SK-N-SH (cell line): ENCODE measurements around the gene COPE. TPM values are rescaled to one million over a fixed set of nuclear protein-coding genes. Genes with fewer than 3 reads are reported as not detected.

Source experiments
- CTCF ChIA-PET: fragments of 300-600, 350-600 bp; formaldehyde crosslinking; extraction: SDS; loops from one replicate; lab custom pipeline; 2021; lab: Yijun Ruan, JAX
- POLR2A ChIA-PET: fragments of 350-600 bp; sonication (Branson Sonifier 250); formaldehyde crosslinking; extraction: SDS; loops from one replicate; lab custom pipeline; 2020; ENCODE audit warnings: antibody characterized with exemption, inconsistent platforms; lab: Yijun Ruan, JAX
- DNase-seq: peaks from one replicate; pipeline ENCODE4 v3.0.0; 2012
- H2AFZ ChIP-seq: fragments of 200-600 bp; sonication (generic); 2 replicates; pipeline ENCODE4 v1.8.1; 2016; ENCODE audit warnings: antibody characterized with exemption, mild to moderate bottlenecking, low read depth
- H3F3A ChIP-seq: fragments of 200-600 bp; sonication (generic); replicated peaks from 2 replicates; pipeline ENCODE3; 2016; ENCODE audit warnings: antibody characterized with exemption, mild to moderate bottlenecking; ENCODE audit not compliant: insufficient read depth
- H3K27ac ChIP-seq, 2 experiments: fragments of 200-500 bp in 1 of 2; fragments of 200-600 bp in 1 of 2; sonication (Bioruptor generic) in 1 of 2; sonication (generic), shearing (Covaris generic) in 1 of 2; 2 replicates each; pipeline versions ENCODE4 v1.5.1 to v1.6.1; 2014 to 2016; ENCODE audit warnings: low read depth in 2 of 2, inconsistent platforms in 1 of 2, low read length in 1 of 2, mild to moderate bottlenecking in 1 of 2, mixed read lengths in 1 of 2
- H3K27me3 ChIP-seq: fragments of 200-600 bp; sonication (generic), shearing (Covaris generic); 2 replicates; pipeline ENCODE4 v1.6.1; 2016; ENCODE audit warnings: mixed run types; ENCODE audit not compliant: insufficient read depth
- H3K36me3 ChIP-seq, 2 experiments: fragments of 200-500 bp in 1 of 2; fragments of 200-600 bp in 1 of 2; sonication (Bioruptor generic) in 1 of 2; sonication (generic) in 1 of 2; replicated peaks in 1 of 2; 2 replicates each; pipeline versions ENCODE3 to v1.5.1; 2014 to 2016; ENCODE audit warnings: low read length in 1 of 2, mild to moderate bottlenecking in 1 of 2; ENCODE audit not compliant: insufficient read depth in 2 of 2, control insufficient read depth in 1 of 2
- H3K4me1 ChIP-seq, 2 experiments: fragments of 200-500 bp in 1 of 2; fragments of 200-600 bp in 1 of 2; sonication (Bioruptor generic) in 1 of 2; sonication (generic), shearing (Covaris generic) in 1 of 2; 2 replicates each; pipeline versions ENCODE4 v1.5.1 to v1.6.1; 2014 to 2016; ENCODE audit warnings: low read depth in 1 of 2, low read length in 1 of 2, mixed run types in 1 of 2; ENCODE audit not compliant: insufficient read depth in 2 of 2, control insufficient read depth in 1 of 2
- H3K4me2 ChIP-seq: fragments of 200-600 bp; sonication (generic), shearing (Covaris generic); 2 replicates; pipeline ENCODE4 v1.6.1; 2017; ENCODE audit warnings: mixed run types
- H3K4me3 ChIP-seq, 2 experiments: fragments of 200-500 bp in 1 of 2; fragments of 200-600 bp in 1 of 2; sonication (Bioruptor generic) in 1 of 2; sonication (generic), shearing (Covaris generic) in 1 of 2; 2 replicates each; pipeline versions ENCODE4 v1.5.1 to v1.8.1; 2014 to 2016; ENCODE audit warnings: low read depth in 2 of 2, inconsistent platforms in 1 of 2, low read length in 1 of 2, mild to moderate bottlenecking in 1 of 2, mixed read lengths in 1 of 2, moderate library complexity in 1 of 2
- H3K79me2 ChIP-seq: fragments of 200-600 bp; sonication (generic); 2 replicates; pipeline ENCODE4 v1.8.1; 2017; ENCODE audit warnings: mild to moderate bottlenecking; ENCODE audit not compliant: insufficient read depth
- H3K9ac ChIP-seq: fragments of 200-600 bp; sonication (generic); 2 replicates; pipeline ENCODE4 v1.6.1; 2017; ENCODE audit warnings: mixed run types
- H3K9me2 ChIP-seq: fragments of 200-600 bp; sonication (generic); 2 replicates; pipeline ENCODE4 v1.6.1; 2017; ENCODE audit warnings: mixed run types
- H3K9me3 ChIP-seq: fragments of 200-600 bp; sonication (generic); 2 replicates; pipeline ENCODE4 v1.6.1; 2017; ENCODE audit warnings: mixed run types, mild to moderate bottlenecking, moderate library complexity
- H4K20me1 ChIP-seq: fragments of 200-600 bp; sonication (generic); 2 replicates; pipeline ENCODE4 v1.6.1; 2017; ENCODE audit warnings: mild to moderate bottlenecking, mixed run types; ENCODE audit not compliant: insufficient read depth
- CHD2 ChIP-seq: fragments of 150-350 bp; IDR thresholded peaks from 2 replicates; pipeline ENCODE4 v1.6.1; 2018; ENCODE audit warnings: low read length; ENCODE audit not compliant: partially characterized antibody
- ELF1 ChIP-seq: IDR thresholded peaks from 2 replicates; pipeline ENCODE4 v1.4.0; 2012
- EP300 ChIP-seq, 2 experiments: IDR thresholded peaks; 2 replicates each; pipeline versions ENCODE4 v1.4.0 to v1.6.1; 2012; ENCODE audit warnings: borderline replicate concordance in 1 of 2, low read depth in 1 of 2, low read length in 1 of 2
- FOXJ3 ChIP-seq: sonication (generic); formaldehyde crosslinking; IDR thresholded peaks from 2 replicates; pipeline ENCODE4 v1.5.1; 2020; ENCODE audit warnings: mild to moderate bottlenecking, missing genetic modification reagents
- FOXM1 ChIP-seq: IDR thresholded peaks from 2 replicates; pipeline ENCODE4 v1.4.0; 2012; ENCODE audit warnings: low read depth, mild to moderate bottlenecking
- GABPA ChIP-seq: IDR thresholded peaks from 2 replicates; pipeline ENCODE4 v1.4.0; 2012; ENCODE audit warnings: low read depth, mild to moderate bottlenecking
- MEF2A ChIP-seq: IDR thresholded peaks from 2 replicates; pipeline ENCODE4 v1.4.0; 2012; ENCODE audit warnings: low read depth, borderline replicate concordance
- RAD21 ChIP-seq: IDR thresholded peaks from 2 replicates; pipeline ENCODE4 v1.6.1; 2012; ENCODE audit warnings: mild to moderate bottlenecking, low read length
- RCOR1 ChIP-seq: fragments of 150-350 bp; IDR thresholded peaks from 2 replicates; pipeline ENCODE4 v1.6.1; 2017; ENCODE audit warnings: antibody characterized with exemption, low read length
- REST ChIP-seq: IDR thresholded peaks from 2 replicates; pipeline ENCODE4 v1.6.1; 2012; ENCODE audit warnings: mild to moderate bottlenecking, low read depth, low read length, moderate library complexity
- TCF12 ChIP-seq: IDR thresholded peaks from 2 replicates; pipeline ENCODE4 v1.4.0; 2012
- USF1 ChIP-seq: IDR thresholded peaks from 2 replicates; pipeline ENCODE4 v1.4.0; 2012; ENCODE audit warnings: low read depth, borderline replicate concordance
- ZBTB33 ChIP-seq: IDR thresholded peaks from 2 replicates; pipeline ENCODE4 v1.4.0; 2012; ENCODE audit warnings: low read depth, borderline replicate concordance
- WGBS: methylation state at CpG from one replicate; pipeline ENCODE4 v1.1.6; 2017; ENCODE audit warnings: low lambda C conversion rate; 5-methylcytosine and 5-hydroxymethylcytosine counted together
- polyA plus RNA-seq, 3 experiments: library from polyadenylated mRNA; depleted of rRNA; stranded (reverse); fragments of >200 nt; gene quantifications; 2 replicates each; pipeline ENCODE4 v1.2.3, GENCODE V29; 2012
- TF ChIP-seq, protein P1 (sequence below): fragments of 200-600 bp; sonication (generic); IDR thresholded peaks from 2 replicates; pipeline ENCODE4 v1.6.1; 2017; ENCODE audit warnings: antibody characterized with exemption, mild to moderate bottlenecking, moderate library complexity
- TF ChIP-seq, protein P2 (sequence below): fragments of 150-350 bp; IDR thresholded peaks from 2 replicates; pipeline ENCODE4 v1.6.1; 2016; ENCODE audit warnings: mild to moderate bottlenecking, low read depth, low read length
- TF ChIP-seq, protein P3 (sequence below): IDR thresholded peaks from 2 replicates; pipeline ENCODE4; 2012

COPE gene
- polyA plus RNA-seq, 1 of the 3 experiments (the other 2 are of a cell fraction): 450 TPM

GRCh38 chr19:18889949-18890745 is 29.0 kb downstream of the COPE start:
- no peak overlapping the region for H3K4me2 ChIP-seq
- H3K9me2 ChIP-seq: no peaks in the 10 kb centered on the region
- no peak overlapping the region for H3K4me3 ChIP-seq
- TF ChIP-seq FOXM1 (no peak), MEF2A (no peak), FOXJ3 (no peak), REST (no peak)
- peaks cover 0 to 14% of the 10 kb centered on the region in 2 experiments; a peak in 1 of 4 replicates for H3K4me1 ChIP-seq
- no peaks in the 10 kb centered on the region for H4K20me1 ChIP-seq
- no peaks in the 10 kb centered on the region for H3F3A ChIP-seq
- POLR2A ChIA-PET: interaction anchor here (1.1 kb wide), 1 partner anchor 143 kb away, joined by 4 read pairs; the partner anchor contains the start of genes ARMC6 and SUGP2
- no peak overlapping the region for H2AFZ ChIP-seq
- CTCF ChIA-PET: interaction anchor here (0.9 to 3.7 kb wide), 5 partner anchors 24 to 97 kb away, joined by 3 to 14 read pairs (median 4); no protein-coding TSS in a partner anchor
- no peaks in the 10 kb centered on the region for H3K36me3 ChIP-seq
- DNase-seq: no peak
- H3K27me3 ChIP-seq: no peaks in the 10 kb centered on the region
- H3K79me2 ChIP-seq: no peaks in the 10 kb centered on the region
- WGBS: 80% methylated on average over 9 of the region's 10 CpGs
- H3K9me3 ChIP-seq: no peaks in the 10 kb centered on the region
- no peak overlapping the region for H3K27ac ChIP-seq
- no peak overlapping the region for H3K9ac ChIP-seq

DNA sequence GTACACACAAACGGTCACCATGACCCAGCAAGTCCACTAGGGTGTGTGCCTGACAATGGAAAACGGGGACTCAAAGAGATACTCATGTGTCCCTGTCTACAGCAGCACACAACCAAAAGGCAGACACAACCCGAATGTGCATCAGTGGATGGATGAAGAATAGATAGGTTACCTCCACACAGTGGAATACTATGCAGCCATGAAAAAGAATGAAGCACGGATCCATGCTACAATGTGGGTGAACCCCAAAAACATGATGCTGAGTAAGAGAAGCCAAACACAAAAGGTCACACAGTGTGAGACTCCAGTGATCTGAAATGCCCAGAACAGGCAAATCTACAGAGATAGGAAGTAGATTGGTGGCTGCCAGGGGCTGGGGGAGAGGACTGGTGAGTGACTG is 32.2 kb downstream of the COPE start:
- 86% methylated on average over 4 of the region's 4 CpGs for WGBS
- Histone ChIP-seq H4K20me1 (no peaks in the 10 kb centered on the region), H3F3A (no peaks in the 10 kb centered on the region), H3K27me3 (no peaks in the 10 kb centered on the region), H3K9me2 (no peaks in the 10 kb centered on the region), H2AFZ (no peak overlapping the region), H3K79me2 (no peaks in the 10 kb centered on the region), H3K9ac (no peak overlapping the region), H3K9me3 (no peaks in the 10 kb centered on the region), H3K36me3 (no peaks in the 10 kb centered on the region), H3K4me1 (no peaks in the 10 kb centered on the region), H3K4me3 (no peak overlapping the region), H3K27ac (no peak overlapping the region), H3K4me2 (no peak overlapping the region)
- ChIA-PET POLR2A (no interaction called here), CTCF (no interaction called here)
- DNase-seq: no peak
- no peak for TF ChIP-seq USF1
- TF ChIP-seq, protein P1, sequence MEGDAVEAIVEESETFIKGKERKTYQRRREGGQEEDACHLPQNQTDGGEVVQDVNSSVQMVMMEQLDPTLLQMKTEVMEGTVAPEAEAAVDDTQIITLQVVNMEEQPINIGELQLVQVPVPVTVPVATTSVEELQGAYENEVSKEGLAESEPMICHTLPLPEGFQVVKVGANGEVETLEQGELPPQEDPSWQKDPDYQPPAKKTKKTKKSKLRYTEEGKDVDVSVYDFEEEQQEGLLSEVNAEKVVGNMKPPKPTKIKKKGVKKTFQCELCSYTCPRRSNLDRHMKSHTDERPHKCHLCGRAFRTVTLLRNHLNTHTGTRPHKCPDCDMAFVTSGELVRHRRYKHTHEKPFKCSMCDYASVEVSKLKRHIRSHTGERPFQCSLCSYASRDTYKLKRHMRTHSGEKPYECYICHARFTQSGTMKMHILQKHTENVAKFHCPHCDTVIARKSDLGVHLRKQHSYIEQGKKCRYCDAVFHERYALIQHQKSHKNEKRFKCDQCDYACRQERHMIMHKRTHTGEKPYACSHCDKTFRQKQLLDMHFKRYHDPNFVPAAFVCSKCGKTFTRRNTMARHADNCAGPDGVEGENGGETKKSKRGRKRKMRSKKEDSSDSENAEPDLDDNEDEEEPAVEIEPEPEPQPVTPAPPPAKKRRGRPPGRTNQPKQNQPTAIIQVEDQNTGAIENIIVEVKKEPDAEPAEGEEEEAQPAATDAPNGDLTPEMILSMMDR: no peak
- no peak for TF ChIP-seq CHD2
- TF ChIP-seq, protein P2, sequence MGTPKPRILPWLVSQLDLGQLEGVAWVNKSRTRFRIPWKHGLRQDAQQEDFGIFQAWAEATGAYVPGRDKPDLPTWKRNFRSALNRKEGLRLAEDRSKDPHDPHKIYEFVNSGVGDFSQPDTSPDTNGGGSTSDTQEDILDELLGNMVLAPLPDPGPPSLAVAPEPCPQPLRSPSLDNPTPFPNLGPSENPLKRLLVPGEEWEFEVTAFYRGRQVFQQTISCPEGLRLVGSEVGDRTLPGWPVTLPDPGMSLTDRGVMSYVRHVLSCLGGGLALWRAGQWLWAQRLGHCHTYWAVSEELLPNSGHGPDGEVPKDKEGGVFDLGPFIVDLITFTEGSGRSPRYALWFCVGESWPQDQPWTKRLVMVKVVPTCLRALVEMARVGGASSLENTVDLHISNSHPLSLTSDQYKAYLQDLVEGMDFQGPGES: no peak
- no peak for TF ChIP-seq RAD21
- no peak for TF ChIP-seq GABPA
- TF ChIP-seq FOXJ3: no peak
- TF ChIP-seq ZBTB33: no peak
- no peak for TF ChIP-seq ELF1
- TF ChIP-seq FOXM1: no peak
- TF ChIP-seq RCOR1: no peak
- TF ChIP-seq EP300 (IDR thresholded peaks at IDR 0.05; ENCODE audit: borderline replicate concordance in 1 of 2, low read depth in 1 of 2, low read length in 1 of 2): no peak
- TF ChIP-seq, protein P3, sequence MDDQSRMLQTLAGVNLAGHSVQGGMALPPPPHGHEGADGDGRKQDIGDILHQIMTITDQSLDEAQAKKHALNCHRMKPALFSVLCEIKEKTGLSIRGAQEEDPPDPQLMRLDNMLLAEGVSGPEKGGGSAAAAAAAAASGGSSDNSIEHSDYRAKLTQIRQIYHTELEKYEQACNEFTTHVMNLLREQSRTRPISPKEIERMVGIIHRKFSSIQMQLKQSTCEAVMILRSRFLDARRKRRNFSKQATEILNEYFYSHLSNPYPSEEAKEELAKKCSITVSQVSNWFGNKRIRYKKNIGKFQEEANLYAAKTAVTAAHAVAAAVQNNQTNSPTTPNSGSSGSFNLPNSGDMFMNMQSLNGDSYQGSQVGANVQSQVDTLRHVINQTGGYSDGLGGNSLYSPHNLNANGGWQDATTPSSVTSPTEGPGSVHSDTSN: no peak
- no peak for TF ChIP-seq TCF12
